ENCODE data around the gene MRPL14.

MRPL14 gene

DNA sequence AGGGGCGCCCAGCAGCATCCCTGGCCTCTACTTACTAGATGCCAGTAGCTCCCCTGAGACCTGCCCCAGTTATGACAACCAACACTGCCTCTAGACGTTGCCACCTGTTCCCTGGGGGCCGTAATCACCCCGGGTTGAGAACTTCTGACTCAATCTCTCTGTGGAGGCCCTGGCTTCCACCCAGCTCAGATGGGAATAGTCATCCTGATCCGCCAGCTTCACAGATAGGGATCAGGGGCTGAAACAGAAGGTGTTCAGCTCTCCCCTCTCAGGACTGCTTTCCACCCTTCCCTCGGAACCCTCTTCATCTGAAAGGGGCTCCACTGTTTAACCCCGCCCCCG is 34.7 kb upstream of the MRPL14 start:
- H3K27me3 ChIP-seq (ENCODE audit: insufficient read depth, poor library complexity, severe bottlenecking) = no peaks in the 10 kb centered on the region
- no peak for DNase-seq (ENCODE audit: low read depth in 1 of 2, low spot score in 1 of 2)
- TF ChIP-seq GABPA (IDR thresholded peaks at IDR 0.05; ENCODE audit: low read depth) = no peak
- TF ChIP-seq POLR2AphosphoS5 (IDR thresholded peaks at IDR 0.05; ENCODE audit: low read depth) = no peak
- TF ChIP-seq, protein P1, sequence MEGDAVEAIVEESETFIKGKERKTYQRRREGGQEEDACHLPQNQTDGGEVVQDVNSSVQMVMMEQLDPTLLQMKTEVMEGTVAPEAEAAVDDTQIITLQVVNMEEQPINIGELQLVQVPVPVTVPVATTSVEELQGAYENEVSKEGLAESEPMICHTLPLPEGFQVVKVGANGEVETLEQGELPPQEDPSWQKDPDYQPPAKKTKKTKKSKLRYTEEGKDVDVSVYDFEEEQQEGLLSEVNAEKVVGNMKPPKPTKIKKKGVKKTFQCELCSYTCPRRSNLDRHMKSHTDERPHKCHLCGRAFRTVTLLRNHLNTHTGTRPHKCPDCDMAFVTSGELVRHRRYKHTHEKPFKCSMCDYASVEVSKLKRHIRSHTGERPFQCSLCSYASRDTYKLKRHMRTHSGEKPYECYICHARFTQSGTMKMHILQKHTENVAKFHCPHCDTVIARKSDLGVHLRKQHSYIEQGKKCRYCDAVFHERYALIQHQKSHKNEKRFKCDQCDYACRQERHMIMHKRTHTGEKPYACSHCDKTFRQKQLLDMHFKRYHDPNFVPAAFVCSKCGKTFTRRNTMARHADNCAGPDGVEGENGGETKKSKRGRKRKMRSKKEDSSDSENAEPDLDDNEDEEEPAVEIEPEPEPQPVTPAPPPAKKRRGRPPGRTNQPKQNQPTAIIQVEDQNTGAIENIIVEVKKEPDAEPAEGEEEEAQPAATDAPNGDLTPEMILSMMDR (IDR thresholded peaks at IDR 0.05; ENCODE audit: insufficient read depth, low read length) = no peak
- no peak for TF ChIP-seq SPI1 (IDR thresholded peaks at IDR 0.05; ENCODE audit: borderline replicate concordance, low read depth)
- TF ChIP-seq, protein P2, sequence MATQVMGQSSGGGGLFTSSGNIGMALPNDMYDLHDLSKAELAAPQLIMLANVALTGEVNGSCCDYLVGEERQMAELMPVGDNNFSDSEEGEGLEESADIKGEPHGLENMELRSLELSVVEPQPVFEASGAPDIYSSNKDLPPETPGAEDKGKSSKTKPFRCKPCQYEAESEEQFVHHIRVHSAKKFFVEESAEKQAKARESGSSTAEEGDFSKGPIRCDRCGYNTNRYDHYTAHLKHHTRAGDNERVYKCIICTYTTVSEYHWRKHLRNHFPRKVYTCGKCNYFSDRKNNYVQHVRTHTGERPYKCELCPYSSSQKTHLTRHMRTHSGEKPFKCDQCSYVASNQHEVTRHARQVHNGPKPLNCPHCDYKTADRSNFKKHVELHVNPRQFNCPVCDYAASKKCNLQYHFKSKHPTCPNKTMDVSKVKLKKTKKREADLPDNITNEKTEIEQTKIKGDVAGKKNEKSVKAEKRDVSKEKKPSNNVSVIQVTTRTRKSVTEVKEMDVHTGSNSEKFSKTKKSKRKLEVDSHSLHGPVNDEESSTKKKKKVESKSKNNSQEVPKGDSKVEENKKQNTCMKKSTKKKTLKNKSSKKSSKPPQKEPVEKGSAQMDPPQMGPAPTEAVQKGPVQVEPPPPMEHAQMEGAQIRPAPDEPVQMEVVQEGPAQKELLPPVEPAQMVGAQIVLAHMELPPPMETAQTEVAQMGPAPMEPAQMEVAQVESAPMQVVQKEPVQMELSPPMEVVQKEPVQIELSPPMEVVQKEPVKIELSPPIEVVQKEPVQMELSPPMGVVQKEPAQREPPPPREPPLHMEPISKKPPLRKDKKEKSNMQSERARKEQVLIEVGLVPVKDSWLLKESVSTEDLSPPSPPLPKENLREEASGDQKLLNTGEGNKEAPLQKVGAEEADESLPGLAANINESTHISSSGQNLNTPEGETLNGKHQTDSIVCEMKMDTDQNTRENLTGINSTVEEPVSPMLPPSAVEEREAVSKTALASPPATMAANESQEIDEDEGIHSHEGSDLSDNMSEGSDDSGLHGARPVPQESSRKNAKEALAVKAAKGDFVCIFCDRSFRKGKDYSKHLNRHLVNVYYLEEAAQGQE (IDR thresholded peaks at IDR 0.05; ENCODE audit: insufficient replicate concordance, low read depth) = no peak
- no peak overlapping the region for H3K4me3 ChIP-seq (replicated peaks; ENCODE audit: insufficient read depth, low read length)
- H3K27ac ChIP-seq (replicated peaks) = no peak overlapping the region

DNA sequence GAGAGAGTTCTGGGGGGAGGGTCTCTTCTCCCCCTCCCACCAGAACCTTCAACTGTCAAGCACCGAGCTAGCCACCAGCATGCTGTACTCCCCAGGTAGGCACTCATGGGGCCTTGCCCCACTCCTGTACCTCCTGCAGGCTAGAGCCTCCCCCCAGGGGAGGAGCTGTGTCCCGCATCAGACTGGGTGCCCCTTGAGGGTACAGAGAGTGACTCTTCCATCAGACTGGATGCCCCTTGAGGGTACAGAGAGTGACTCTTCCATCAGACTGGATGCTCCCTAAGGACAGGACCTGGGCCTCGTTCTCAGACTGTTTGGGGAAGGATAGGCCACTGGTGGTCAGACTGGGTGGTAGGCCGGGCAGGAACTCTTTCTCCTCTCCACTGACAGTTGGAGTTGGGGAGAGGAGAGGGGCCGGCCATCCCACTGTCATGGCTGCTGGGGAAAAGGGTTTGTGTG is 31.5 kb upstream of the MRPL14 start, which contains the start of gene CAPN11:
CAPN11 (plus strand) TSS at position 51 of the 459 bp plus-strand sequence; CDS start at position 80, 29 bp downstream.
- Histone ChIP-seq H3K27me3 (ENCODE audit: insufficient read depth, poor library complexity, severe bottlenecking) (no peaks in the 10 kb centered on the region), H3K4me3 (replicated peaks; ENCODE audit: insufficient read depth, low read length) (no peak within 1 kb of the TSS), H3K27ac (replicated peaks) (no peak within 1 kb of the TSS)
- no peak for DNase-seq (ENCODE audit: low read depth in 1 of 2, low spot score in 1 of 2)
- TF ChIP-seq, protein P2 (IDR thresholded peaks at IDR 0.05; ENCODE audit: insufficient replicate concordance, low read depth) = no peak
- TF ChIP-seq POLR2AphosphoS5 (IDR thresholded peaks at IDR 0.05; ENCODE audit: low read depth) = no peak
- no peak for TF ChIP-seq GABPA (IDR thresholded peaks at IDR 0.05; ENCODE audit: low read depth)
- no peak for TF ChIP-seq SPI1 (IDR thresholded peaks at IDR 0.05; ENCODE audit: borderline replicate concordance, low read depth)
- TF ChIP-seq, protein P1 (IDR thresholded peaks at IDR 0.05; ENCODE audit: insufficient read depth, low read length) = no peak

DNA sequence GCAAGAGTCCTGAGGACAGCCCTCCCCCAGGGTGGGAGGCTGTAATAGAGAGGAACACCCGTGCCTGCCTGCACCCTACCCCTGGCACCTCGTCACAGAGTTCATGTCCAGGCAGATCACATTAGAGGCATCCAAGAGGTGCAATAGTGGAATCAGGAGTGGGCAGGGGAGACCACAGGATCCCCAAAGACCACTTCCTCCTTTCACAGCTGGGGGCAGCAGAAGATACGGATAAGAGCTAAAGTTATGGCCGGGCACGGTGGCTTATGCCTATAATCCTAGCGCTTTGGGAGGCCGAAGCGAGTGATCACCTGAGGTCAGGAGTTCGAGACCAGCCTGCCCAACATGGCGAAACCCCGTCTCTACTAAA is 29.9 kb upstream of the MRPL14 start:
- Histone ChIP-seq H3K27me3 (ENCODE audit: insufficient read depth, poor library complexity, severe bottlenecking) (no peaks in the 10 kb centered on the region), H3K27ac (replicated peaks) (no peak overlapping the region), H3K4me3 (replicated peaks; ENCODE audit: insufficient read depth, low read length) (no peak overlapping the region)
- no peak for DNase-seq (ENCODE audit: low read depth in 1 of 2, low spot score in 1 of 2)
- TF ChIP-seq SPI1 (IDR thresholded peaks at IDR 0.05; ENCODE audit: borderline replicate concordance, low read depth) (peak; percentile 40; the same call in 1 of the 2 replicates), POLR2AphosphoS5 (IDR thresholded peaks at IDR 0.05; ENCODE audit: low read depth) (no peak)

DNA sequence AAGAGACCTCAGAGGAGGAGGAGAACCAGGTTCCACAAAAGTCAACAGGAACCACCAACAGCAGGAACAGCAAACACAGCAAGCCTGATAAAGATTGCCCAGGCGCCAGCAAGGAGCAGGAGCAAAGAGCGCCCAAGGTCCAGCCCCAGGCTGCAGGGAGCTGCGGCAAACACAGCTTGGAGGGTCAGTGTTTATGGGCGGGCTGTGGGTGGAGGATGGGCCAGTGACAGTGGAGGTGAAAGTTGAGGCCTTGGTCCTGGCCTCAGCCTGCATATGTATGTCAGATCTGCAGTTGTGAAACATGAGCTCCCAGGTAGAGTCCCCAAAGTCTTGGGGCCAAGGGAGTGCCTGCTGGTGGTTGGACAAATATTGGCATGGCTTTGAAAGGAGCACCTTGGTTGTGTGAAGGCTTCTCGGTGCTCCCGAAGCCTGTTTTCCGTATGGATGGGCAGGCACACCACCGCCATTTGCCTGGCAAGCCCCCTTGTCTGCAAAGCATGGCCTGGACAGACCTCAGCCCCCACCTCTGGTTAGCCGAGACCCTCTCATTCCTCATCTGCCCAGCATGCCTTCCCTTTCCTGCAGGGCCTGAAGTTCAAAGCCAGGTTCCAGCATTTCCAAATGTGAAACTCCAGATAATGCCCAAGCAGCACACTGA is 29.4 kb upstream of the MRPL14 start:
- no peak overlapping the region for H3K27ac ChIP-seq (replicated peaks)
- TF ChIP-seq POLR2AphosphoS5 (IDR thresholded peaks at IDR 0.05; ENCODE audit: low read depth) (no peak), GABPA (IDR thresholded peaks at IDR 0.05; ENCODE audit: low read depth) (no peak), SPI1 (IDR thresholded peaks at IDR 0.05; ENCODE audit: borderline replicate concordance, low read depth) (no peak; the same call in 1 of the 2 replicates)
- TF ChIP-seq, protein P2 (IDR thresholded peaks at IDR 0.05; ENCODE audit: insufficient replicate concordance, low read depth) = no peak
- TF ChIP-seq, protein P1 (IDR thresholded peaks at IDR 0.05; ENCODE audit: insufficient read depth, low read length) = no peak
- DNase-seq (ENCODE audit: low read depth in 1 of 2, low spot score in 1 of 2) = peak in 1 of 2 experiments; percentile 19
- no peak overlapping the region for H3K4me3 ChIP-seq (replicated peaks; ENCODE audit: insufficient read depth, low read length)
- no peaks in the 10 kb centered on the region for H3K27me3 ChIP-seq (ENCODE audit: insufficient read depth, poor library complexity, severe bottlenecking)

Data from HL-60 (cell line).